Thyroid gland (tissue), 4 donors: ENCODE data around the gene KRT3.

Source experiments
- CTCF ChIP-seq, 6 experiments: fragments of 200-600 bp in 3 of 6; fragments of 450-650 bp in 3 of 6; sonication (generic) in 3 of 6; IDR thresholded peaks; one replicate each; pipeline ENCODE4 v1.5.1; 2016 to 2019; ENCODE audit warnings: antibody characterized with exemption in 6 of 6, mild to moderate bottlenecking in 2 of 6, inconsistent platforms in 1 of 6, moderate library complexity in 1 of 6
- POLR2A ChIP-seq, 2 donors: fragments of 450-650 bp; IDR thresholded peaks; one replicate each; pipeline ENCODE4 v1.6.1; 2017; ENCODE audit warnings: antibody characterized with exemption in 2 of 2, mild to moderate bottlenecking in 2 of 2, moderate library complexity in 1 of 2

GRCh38 chr12:52817699-52818238 lies 21.9 kb upstream of the KRT3 start:
- no peak for TF ChIP-seq CTCF (IDR thresholded peaks at IDR 0.05)
- TF ChIP-seq POLR2A (IDR thresholded peaks at IDR 0.05): no peak
